HG02885 (cell line): ENCODE results near the gene MOSPD2.

ENCODE experiments used
- ATAC-seq: cut with Tn5 transposase; IDR thresholded peaks from one replicate; pipeline ENCODE4 v1.9.1; 2021; ENCODE audit warnings: mild to moderate bottlenecking; ENCODE audit not compliant: unreplicated experiment, poor library complexity

The MOSPD2 gene

GRCh38 chrX:14903891-14904290 is 30.7 kb downstream of the MOSPD2 start:
- ATAC-seq, result no peak

DNA sequence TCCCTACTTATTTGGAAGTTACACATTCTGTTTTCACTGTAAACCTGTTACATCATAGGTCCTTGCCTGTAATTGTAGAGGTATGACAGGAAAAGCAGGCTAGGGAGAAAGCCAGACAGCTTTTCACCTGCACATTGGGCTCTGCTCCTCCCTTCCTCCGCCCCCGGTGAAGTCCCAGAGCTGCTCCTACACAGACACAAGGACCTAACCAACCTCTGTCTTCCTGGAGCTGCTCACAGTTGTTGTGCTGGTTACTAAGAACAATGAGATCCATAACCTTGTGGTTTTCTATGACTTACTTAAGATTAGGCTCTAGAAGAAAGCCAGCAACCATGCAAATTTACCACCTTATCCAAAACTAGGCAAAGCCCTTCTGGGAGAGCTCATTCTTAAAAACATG is 40.0 kb downstream of the MOSPD2 start:
- ATAC-seq, result no peak

GRCh38 chrX:14915596-14915995 is 42.4 kb downstream of the MOSPD2 start:
- ATAC-seq, result no peak

DNA sequence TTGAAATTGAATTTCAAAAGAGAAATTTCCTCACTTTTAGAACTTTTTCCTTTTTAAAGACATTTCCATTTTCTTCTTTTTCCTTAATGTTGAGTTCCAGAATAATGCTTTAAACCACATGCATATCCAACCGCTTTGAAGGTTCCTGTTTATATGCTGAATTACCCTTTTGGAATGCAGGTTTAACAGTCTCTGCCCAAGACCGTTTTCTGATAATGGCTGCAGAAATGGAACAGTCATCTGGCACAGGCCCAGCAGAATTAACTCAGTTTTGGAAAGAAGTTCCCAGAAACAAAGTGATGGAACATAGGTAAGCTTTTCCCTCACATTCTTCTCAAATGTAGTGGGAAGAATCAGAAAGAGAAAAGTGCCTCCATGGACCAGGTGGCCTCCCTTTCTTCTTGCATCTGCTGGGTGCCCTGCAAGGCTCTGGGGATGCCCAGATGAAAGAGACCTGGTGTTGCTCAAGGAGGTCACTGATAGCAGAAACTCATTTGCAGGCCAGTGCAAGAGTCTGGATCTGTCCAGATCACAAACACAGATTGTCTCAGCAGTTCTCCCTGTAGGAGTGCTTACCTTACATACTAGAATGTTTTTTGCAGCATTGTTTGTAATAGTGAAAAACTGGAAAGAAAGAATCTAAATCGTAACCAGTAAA is 42.9 kb downstream of the MOSPD2 start:
- ATAC-seq, result no peak

GRCh38 chrX:14919407-14919806 is 46.2 kb downstream of the MOSPD2 start:
- no peak for ATAC-seq

- no peak for ATAC-seq
Measured at GRCh38 chrX:14920196-14920595, 47.0 kb downstream of the MOSPD2 start.

DNA sequence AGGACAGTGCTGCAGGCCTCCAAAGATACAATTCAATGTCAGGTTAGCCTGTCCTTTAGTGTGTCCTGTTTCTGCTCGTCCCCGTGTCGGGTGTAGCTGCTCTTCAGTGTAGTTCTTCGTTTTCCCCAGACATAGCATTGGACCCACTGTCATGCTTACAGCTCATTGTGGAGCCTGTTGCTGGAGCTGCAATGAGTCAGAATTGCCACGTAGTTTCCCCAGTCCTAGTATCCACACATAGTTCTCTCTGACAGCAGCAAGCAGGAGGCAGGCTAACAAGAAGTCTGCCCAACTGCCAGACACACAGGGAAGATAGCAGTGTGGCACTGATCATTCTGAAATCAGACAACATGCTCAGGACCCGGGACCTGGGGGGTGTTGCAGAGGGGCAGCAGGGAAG is 49.2 kb downstream of the MOSPD2 start:
- ATAC-seq, result no peak

DNA sequence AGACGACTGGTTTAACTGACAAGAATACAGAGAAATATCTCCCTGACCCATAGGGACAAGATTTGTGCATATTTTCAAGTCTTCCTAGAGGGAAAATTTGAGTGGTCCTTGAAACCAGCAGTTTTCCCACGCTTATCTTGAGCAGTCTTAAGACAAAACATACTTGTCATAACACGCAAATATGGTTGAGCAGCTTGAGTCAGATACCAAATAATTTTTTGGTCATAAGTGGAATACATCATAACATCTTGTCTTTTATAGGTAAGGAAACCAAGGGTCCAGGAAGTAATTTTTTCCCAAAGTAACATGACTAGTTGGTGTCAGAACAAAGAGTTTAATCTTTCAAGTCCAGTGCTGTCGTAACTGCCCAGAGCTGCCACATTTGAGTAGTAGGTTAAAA is 50.5 kb downstream of the MOSPD2 start:
- no peak for ATAC-seq

DNA sequence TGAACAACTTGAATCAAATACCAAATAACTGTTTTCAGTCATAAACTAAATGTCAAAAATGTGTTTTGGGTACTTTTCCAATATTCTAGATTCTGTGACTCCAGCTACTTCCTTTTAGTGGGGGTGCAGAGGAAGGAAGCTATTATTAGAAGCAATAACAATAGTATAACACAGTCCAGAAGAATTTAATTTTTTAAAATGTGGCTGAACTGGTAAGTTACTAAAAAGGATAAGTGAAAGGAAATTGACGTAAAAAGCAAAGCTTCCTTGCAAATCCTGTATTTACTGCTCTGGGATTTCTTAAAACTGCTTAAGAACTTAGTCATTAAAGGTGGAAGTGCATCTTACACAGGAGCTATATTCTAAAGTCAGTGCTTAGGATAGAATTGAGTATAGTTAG is 53.2 kb downstream of the MOSPD2 start:
- ATAC-seq, result no peak

DNA sequence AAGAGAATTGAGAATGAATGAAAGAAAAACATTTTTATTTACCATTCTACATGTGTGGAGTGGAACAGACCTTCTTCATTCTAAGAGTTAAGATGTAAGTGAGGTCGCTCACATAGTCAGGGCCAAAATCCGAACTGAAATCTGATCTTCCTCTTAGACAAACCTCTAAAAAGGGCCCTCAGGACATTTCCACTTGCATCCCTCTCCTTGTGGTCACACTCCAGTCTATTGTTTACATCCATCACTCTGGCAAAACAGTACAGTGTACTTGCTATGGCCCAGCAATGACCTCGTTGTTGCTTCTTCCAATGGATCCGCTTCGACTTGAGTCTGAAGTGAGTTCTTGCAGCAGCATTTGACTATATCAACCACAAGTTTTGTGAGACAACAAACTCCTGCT is 54.2 kb downstream of the MOSPD2 start:
- ATAC-seq, result no peak

DNA sequence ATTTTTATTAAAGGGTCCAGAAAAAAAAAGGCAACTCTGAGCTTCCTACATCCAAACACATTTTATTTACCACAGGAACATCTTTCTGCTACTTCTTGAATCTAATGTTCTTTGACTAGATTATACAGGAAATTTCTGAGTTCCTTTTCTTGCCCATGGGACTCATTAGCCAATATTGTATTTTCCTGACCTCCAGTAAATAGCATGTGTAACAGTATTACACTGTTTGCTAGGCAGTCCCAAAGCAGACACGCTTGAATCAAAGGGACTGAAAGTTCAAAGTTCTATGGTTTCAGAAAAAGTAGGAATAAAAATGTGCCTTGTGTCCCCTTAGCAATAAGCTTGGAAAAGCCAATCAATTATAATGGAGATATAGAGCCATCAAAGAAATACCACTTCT is 57.4 kb downstream of the MOSPD2 start:
- no peak for ATAC-seq

DNA sequence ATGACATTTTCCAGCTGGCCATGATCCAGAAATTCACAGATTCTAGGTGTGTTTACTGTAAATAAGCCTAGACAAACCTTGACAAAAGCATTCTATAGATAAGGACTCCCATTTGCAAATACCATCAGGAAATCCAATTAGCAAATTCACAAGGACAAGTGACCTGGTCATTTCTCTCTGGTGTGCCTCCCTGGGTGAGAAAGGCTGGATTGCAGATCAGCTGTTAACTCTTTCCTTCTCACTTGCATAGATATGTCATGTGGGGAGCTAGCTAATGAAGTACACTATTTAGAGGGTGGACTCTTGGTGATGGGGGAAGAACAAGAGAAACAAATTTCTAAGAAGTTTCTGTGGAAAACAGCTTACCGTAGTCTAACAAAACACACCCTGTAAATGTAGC is 58.9 kb downstream of the MOSPD2 start:
- no peak for ATAC-seq

DNA sequence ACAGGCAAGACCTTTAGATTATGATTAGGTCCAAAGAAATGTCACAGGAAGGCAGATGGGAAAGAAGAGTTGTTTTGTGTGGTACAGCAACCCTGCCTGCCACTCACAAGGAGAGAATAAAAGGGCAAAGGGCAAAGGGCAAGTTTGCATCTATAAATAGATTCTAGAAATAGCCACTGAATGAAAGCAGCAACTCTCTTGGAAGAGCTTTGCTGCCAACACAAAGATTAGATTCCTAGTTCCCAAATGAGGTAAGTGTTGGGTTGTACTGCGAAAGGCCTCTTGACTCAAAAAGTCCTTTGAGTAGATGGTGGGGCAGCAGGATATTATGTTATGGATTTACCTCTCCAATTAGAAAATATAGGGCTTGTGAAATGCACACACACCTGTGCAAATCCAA is 61.2 kb downstream of the MOSPD2 start:
- no peak for ATAC-seq

- no peak for ATAC-seq
Measured at GRCh38 chrX:14936561-14936960, 63.3 kb downstream of the MOSPD2 start.

GRCh38 chrX:14939644-14940043 is 66.4 kb downstream of the MOSPD2 start:
- ATAC-seq, result no peak

GRCh38 chrX:14941301-14941700 is 68.1 kb downstream of the MOSPD2 start:
- no peak for ATAC-seq

GRCh38 chrX:14942341-14942740 is 69.1 kb downstream of the MOSPD2 start:
- ATAC-seq, result no peak

DNA sequence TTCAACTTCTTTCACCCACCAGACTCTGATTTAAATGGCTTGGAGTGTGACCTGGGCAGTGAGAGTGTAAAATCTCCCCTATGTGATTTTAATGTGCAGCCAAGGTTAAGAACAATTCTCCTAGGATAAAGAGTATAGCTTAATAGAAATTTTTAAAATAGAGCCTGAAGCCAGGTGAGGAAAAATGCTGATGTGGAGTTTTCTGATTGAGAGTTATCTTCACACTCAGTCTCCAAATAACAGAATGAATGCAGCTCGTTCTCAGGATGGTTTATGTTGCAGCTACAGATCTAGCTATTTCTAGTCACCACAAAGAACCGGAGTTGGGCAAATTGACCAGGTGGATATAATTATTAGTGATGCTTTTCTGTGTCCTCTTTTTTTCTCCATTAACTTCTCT is 70.7 kb downstream of the MOSPD2 start:
- no peak for ATAC-seq

GRCh38 chrX:14946606-14947155 is 73.5 kb downstream of the MOSPD2 start:
- ATAC-seq, result no peak

DNA sequence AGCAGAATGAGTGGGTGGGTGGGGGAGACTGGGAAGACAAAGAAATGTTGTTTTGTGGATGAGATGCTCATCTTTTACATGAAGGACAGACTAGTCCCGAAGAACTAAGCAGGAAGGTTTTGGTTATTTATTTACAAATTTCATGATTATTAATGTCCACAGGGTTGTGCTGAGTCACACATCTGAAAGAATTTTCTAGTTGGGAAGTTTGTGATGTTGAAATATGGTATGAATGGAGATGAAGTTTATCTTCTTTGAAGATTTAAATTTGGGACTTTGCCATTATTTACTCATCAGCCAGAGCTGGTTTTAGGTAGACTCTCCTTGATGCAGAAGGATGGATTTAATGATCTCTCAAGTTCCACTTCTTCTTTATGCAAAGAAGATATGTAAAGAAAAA is 75.5 kb downstream of the MOSPD2 start:
- ATAC-seq, result no peak

DNA sequence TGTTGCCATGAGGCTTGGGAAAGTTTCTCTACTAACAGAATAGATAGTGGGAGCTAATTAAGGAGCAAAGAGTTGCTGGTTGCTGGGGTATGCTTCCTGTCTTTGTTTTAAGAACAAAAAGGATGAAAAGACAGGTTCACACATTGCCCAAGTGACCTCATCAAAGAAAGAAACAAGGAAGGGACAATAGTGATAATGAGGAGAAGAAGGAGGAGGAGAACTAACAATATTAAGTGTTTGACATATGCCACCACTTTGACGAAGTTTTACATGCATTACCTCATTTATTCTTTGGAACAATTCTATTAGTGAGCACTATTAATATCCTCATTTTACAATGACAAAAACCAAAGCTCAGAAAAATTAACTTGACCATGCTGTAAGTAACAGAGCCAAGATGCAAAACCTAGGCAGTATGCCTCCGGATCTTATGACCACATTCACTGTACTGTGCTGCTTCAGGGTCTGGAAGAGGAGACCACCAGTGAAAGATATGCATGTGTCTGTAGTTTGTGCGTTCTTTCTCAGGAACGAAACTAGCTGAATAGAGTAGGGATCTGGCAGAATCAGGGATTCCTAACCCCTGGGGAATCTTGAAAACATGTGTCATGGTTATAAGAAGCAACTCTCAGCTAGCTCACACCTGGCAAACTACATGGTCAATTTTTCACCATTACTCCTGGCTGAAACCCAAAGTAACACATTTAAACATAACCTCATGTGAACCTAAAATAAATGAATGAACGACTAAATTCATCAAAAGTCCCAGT is 83.8 kb downstream of the MOSPD2 start:
- ATAC-seq, result no peak
